Hepatocyte (in vitro differentiated cells): ENCODE data around the gene CD81. TPM values are rescaled to one million over a fixed set of nuclear protein-coding genes. Genes with fewer than 3 reads are reported as not detected.

Experiments used
- DNase-seq: peaks from one replicate; pipeline ENCODE4 v3.0.0-alpha.2; 2016; ENCODE audit warnings: low spot score
- H2AFZ ChIP-seq: fragments of 200-600 bp; sonication (generic); 2 replicates; pipeline ENCODE4 v1.6.0; 2016; ENCODE audit warnings: antibody characterized with exemption, mild to moderate bottlenecking
- H3K27ac ChIP-seq: fragments of 200-600 bp; sonication (generic); 2 replicates; pipeline ENCODE4 v1.5.1; 2016; ENCODE audit warnings: mild to moderate bottlenecking
- H3K27me3 ChIP-seq: fragments of 200-600 bp; sonication (generic); 2 replicates; pipeline ENCODE4 v1.6.1; 2016
- H3K36me3 ChIP-seq: fragments of 200-600 bp; sonication (generic); replicated peaks from 2 replicates; pipeline ENCODE4 v1.5.1; 2016; ENCODE audit warnings: low read depth; ENCODE audit not compliant: insufficient read depth
- H3K4me1 ChIP-seq: fragments of 200-600 bp; sonication (generic); 2 replicates; pipeline ENCODE4 v1.5.1; 2016; ENCODE audit warnings: mild to moderate bottlenecking, moderate library complexity; ENCODE audit not compliant: insufficient read depth
- H3K4me2 ChIP-seq: fragments of 200-600 bp; sonication (generic); 2 replicates; pipeline ENCODE4 v1.6.0; 2016
- H3K4me3 ChIP-seq: fragments of 200-600 bp; sonication (generic); 2 replicates; pipeline ENCODE4 v1.5.1; 2016; ENCODE audit warnings: mild to moderate bottlenecking
- H3K79me2 ChIP-seq: fragments of 200-600 bp; sonication (generic); 2 replicates; pipeline ENCODE4 v1.6.0; 2017; ENCODE audit warnings: mild to moderate bottlenecking
- H3K9me2 ChIP-seq: fragments of 200-600 bp; sonication (generic); replicated peaks from 2 replicates; pipeline ENCODE4 v1.6.0; 2017; ENCODE audit warnings: mild to moderate bottlenecking; ENCODE audit not compliant: insufficient read depth
- H3K9me3 ChIP-seq: fragments of 200-600 bp; sonication (generic); 2 replicates; pipeline ENCODE4 v1.5.1; 2016; ENCODE audit warnings: low read depth, mild to moderate bottlenecking
- H4K20me1 ChIP-seq: fragments of 200-600 bp; sonication (generic); 2 replicates; pipeline ENCODE4 v1.6.0; 2016; ENCODE audit warnings: mild to moderate bottlenecking; ENCODE audit not compliant: insufficient read depth, poor library complexity, severe bottlenecking
- EZH2 ChIP-seq: fragments of 200-600 bp; sonication (generic); IDR thresholded peaks from 2 replicates; pipeline ENCODE4 v1.6.1; 2016; ENCODE audit warnings: antibody characterized with exemption, mild to moderate bottlenecking, borderline replicate concordance
- EZH2phosphoT487 ChIP-seq: fragments of 200-600 bp; sonication (generic); IDR thresholded peaks from one replicate; pipeline ENCODE4 v1.6.1; 2018; ENCODE audit warnings: antibody characterized with exemption, mild to moderate bottlenecking, low read depth, moderate library complexity; ENCODE audit not compliant: unreplicated experiment, severe bottlenecking
- WGBS: methylation state at CpG from one replicate; pipeline ENCODE4 v1.1.6; 2016; ENCODE audit warnings: low lambda C conversion rate; ENCODE audit errors: missing lambda C conversion rate; 5-methylcytosine and 5-hydroxymethylcytosine counted together
- polyA plus RNA-seq: library from polyadenylated mRNA; unstranded; fragments of >200 nt; fragmentation: Nextera tagmentation; extraction: Ambion mirVana; gene quantifications from 2 replicates; pipeline ENCODE4 v1.2.1, GENCODE V29; 2016
- total RNA-seq: library from RNA; depleted of rRNA; stranded (reverse); fragments of >200 nt; gene quantifications from 2 replicates; pipeline ENCODE4 v1.2.3, GENCODE V29; 2014
- TF ChIP-seq, protein P1 (sequence below): fragments of 200-600 bp; sonication (generic); IDR thresholded peaks from 2 replicates; pipeline ENCODE4 v1.5.1; 2016; ENCODE audit warnings: antibody characterized with exemption, mild to moderate bottlenecking; ENCODE audit not compliant: poor library complexity

The CD81 gene
- total and polyA plus RNA-seq, 2 experiments from 2014 or later: 233 to 472 TPM

DNA sequence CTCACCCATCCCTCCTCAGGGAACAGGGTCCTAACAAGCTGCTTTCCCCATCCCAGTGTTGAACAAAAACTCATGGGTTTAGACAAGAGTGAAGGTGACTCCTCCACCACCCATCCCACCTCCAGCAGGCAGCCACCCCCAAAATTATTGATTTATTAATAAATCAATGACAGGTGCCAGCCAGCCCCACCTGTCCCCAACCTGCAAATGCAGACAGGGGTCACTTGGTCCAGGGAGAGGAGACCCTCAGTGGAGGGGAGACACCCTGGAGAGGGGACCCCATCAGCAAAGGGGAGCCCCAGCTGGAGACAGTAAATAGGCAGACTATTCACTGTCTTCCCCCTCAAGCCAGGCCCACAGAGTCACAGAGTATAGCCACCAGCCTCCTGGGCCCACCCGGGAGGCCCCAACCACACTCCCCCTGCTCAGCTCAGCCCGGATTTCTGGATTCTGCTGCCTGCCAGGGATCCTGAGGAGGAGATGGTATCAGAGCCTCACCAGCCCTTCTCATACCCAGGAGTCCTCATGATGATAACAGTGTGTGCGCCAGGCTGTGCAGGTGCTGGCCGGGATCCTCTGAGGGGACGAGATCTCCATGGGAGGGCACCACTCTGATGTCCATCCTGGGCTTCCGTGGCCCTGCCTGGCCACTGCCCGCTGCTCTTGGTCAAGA lies 8.8 kb upstream of the CD81 start:
- no peak for DNase-seq
- TF ChIP-seq EZH2 (no peak), EZH2phosphoT487 (no peak)
- TF ChIP-seq, protein P1, sequence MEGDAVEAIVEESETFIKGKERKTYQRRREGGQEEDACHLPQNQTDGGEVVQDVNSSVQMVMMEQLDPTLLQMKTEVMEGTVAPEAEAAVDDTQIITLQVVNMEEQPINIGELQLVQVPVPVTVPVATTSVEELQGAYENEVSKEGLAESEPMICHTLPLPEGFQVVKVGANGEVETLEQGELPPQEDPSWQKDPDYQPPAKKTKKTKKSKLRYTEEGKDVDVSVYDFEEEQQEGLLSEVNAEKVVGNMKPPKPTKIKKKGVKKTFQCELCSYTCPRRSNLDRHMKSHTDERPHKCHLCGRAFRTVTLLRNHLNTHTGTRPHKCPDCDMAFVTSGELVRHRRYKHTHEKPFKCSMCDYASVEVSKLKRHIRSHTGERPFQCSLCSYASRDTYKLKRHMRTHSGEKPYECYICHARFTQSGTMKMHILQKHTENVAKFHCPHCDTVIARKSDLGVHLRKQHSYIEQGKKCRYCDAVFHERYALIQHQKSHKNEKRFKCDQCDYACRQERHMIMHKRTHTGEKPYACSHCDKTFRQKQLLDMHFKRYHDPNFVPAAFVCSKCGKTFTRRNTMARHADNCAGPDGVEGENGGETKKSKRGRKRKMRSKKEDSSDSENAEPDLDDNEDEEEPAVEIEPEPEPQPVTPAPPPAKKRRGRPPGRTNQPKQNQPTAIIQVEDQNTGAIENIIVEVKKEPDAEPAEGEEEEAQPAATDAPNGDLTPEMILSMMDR: no peak
- no peak overlapping the region for H3K4me3 ChIP-seq
- H3K4me1 ChIP-seq: no peaks in the 10 kb centered on the region
- H4K20me1 ChIP-seq: no peaks in the 10 kb centered on the region
- H3K79me2 ChIP-seq: no peaks in the 10 kb centered on the region
- no peaks in the 10 kb centered on the region for H3K9me2 ChIP-seq
- WGBS: 97% methylated on average over 7 of the region's 7 CpGs
- H3K36me3 ChIP-seq: no peaks in the 10 kb centered on the region
- H3K27ac ChIP-seq: no peak overlapping the region
- H3K27me3 ChIP-seq: no peaks in the 10 kb centered on the region
- H3K4me2 ChIP-seq: no peak overlapping the region
- no peak overlapping the region for H2AFZ ChIP-seq
- no peaks in the 10 kb centered on the region for H3K9me3 ChIP-seq

- H3K79me2 ChIP-seq: no peaks in the 10 kb centered on the region
- H3K4me3 ChIP-seq: no peak overlapping the region
- WGBS: 97% methylated on average over 3 of the region's 10 CpGs
- no peaks in the 10 kb centered on the region for H4K20me1 ChIP-seq
- no peaks in the 10 kb centered on the region for H3K4me1 ChIP-seq
- H3K9me3 ChIP-seq: no peaks in the 10 kb centered on the region
- H3K9me2 ChIP-seq: no peaks in the 10 kb centered on the region
- H3K27ac ChIP-seq: no peak overlapping the region
- DNase-seq: no peak
- no peaks in the 10 kb centered on the region for H3K27me3 ChIP-seq
- TF ChIP-seq, protein P1: no peak
- TF ChIP-seq EZH2phosphoT487 (no peak), EZH2 (no peak)
- H3K4me2 ChIP-seq: no peak overlapping the region
- H3K36me3 ChIP-seq: no peaks in the 10 kb centered on the region
- no peak overlapping the region for H2AFZ ChIP-seq
Measured at GRCh38 chr11:2368851-2369180, 8.3 kb upstream of the CD81 start.

GRCh38 chr11:2369320-2369719 lies 7.8 kb upstream of the CD81 start:
- Histone ChIP-seq H3K4me2 (no peak overlapping the region), H3K4me1 (no peaks in the 10 kb centered on the region), H3K27ac (no peak overlapping the region), H3K4me3 (no peak overlapping the region), H3K79me2 (no peaks in the 10 kb centered on the region), H3K9me3 (no peaks in the 10 kb centered on the region), H3K27me3 (no peaks in the 10 kb centered on the region), H3K36me3 (no peaks in the 10 kb centered on the region), H2AFZ (no peak overlapping the region), H4K20me1 (no peaks in the 10 kb centered on the region), H3K9me2 (no peaks in the 10 kb centered on the region)
- 96% methylated on average over 11 of the region's 12 CpGs for WGBS
- DNase-seq: no peak
- TF ChIP-seq EZH2: no peak
- TF ChIP-seq EZH2phosphoT487: no peak
- TF ChIP-seq, protein P1: no peak
